Suprapubic skin (tissue), 4 donors: ENCODE results near the gene DTNBP1. TPM values are rescaled to one million over a fixed set of nuclear protein-coding genes. Genes with fewer than 3 reads are reported as not detected.

Experiments
- DNase-seq, 2 donors: peaks; one replicate each; pipeline ENCODE4 v3.0.0-alpha.2; 2019; ENCODE audit warnings: low spot score in 2 of 2
- H3K27ac ChIP-seq: fragments of 200-600 bp; sonication (generic); one replicate; pipeline ENCODE4 v1.5.1; 2019
- H3K27me3 ChIP-seq: fragments of 200-600 bp; sonication (generic); one replicate; pipeline ENCODE4 v1.5.1; 2019
- H3K36me3 ChIP-seq: fragments of 200-600 bp; sonication (generic); one replicate; pipeline ENCODE4 v1.5.1; 2019
- H3K4me1 ChIP-seq: fragments of 200-600 bp; sonication (generic); one replicate; pipeline ENCODE4 v1.5.1; 2019
- H3K4me3 ChIP-seq: fragments of 200-600 bp; sonication (generic); one replicate; pipeline ENCODE4 v1.5.1; 2019; ENCODE audit warnings: mild to moderate bottlenecking
- H3K9me3 ChIP-seq: fragments of 200-600 bp; sonication (generic); one replicate; pipeline ENCODE4 v1.5.1; 2019
- EP300 ChIP-seq: sonication (generic); formaldehyde crosslinking; IDR thresholded peaks from one replicate; pipeline ENCODE4 v1.6.1; 2017; ENCODE audit warnings: antibody characterized with exemption
- POLR2A ChIP-seq, 2 donors: fragments of 450-650 bp; IDR thresholded peaks; one replicate each; pipeline ENCODE4 v1.6.1; 2017; ENCODE audit warnings: antibody characterized with exemption in 2 of 2, mild to moderate bottlenecking in 2 of 2, moderate library complexity in 2 of 2
- POLR2AphosphoS5 ChIP-seq, 3 donors: sonication (generic); formaldehyde crosslinking; IDR thresholded peaks; one replicate each; pipeline ENCODE4 v1.6.1; 2017; ENCODE audit warnings: antibody characterized with exemption in 3 of 3
- WGBS: methylation state at CpG from one replicate; pipeline ENCODE4 v1.1.5; 2018; 5-methylcytosine and 5-hydroxymethylcytosine counted together
- total RNA-seq, 4 donors: library from RNA; depleted of rRNA; stranded (reverse); fragments of >200 nt; gene quantifications; one replicate each; pipeline ENCODE4 v1.1.0, GENCODE V29; 2016
- TF ChIP-seq, protein P1 (sequence below), 2 donors: fragments of 200-600 bp in 1 of 2; fragments of 450-650 bp in 1 of 2; sonication (generic) in 1 of 2; IDR thresholded peaks; one replicate each; pipeline ENCODE4 v1.5.1; 2016 to 2019; ENCODE audit warnings: antibody characterized with exemption in 2 of 2, mild to moderate bottlenecking in 1 of 2, moderate library complexity in 1 of 2

Gene DTNBP1
- total RNA-seq, 4 donors from 2014 or later = 12.7 to 17.1 (median 16.4) TPM

- no peaks in the 10 kb centered on the region for H3K27me3 ChIP-seq
- no peak overlapping the region for H3K27ac ChIP-seq
- no peak overlapping the region for H3K4me3 ChIP-seq
- TF ChIP-seq, protein P1, sequence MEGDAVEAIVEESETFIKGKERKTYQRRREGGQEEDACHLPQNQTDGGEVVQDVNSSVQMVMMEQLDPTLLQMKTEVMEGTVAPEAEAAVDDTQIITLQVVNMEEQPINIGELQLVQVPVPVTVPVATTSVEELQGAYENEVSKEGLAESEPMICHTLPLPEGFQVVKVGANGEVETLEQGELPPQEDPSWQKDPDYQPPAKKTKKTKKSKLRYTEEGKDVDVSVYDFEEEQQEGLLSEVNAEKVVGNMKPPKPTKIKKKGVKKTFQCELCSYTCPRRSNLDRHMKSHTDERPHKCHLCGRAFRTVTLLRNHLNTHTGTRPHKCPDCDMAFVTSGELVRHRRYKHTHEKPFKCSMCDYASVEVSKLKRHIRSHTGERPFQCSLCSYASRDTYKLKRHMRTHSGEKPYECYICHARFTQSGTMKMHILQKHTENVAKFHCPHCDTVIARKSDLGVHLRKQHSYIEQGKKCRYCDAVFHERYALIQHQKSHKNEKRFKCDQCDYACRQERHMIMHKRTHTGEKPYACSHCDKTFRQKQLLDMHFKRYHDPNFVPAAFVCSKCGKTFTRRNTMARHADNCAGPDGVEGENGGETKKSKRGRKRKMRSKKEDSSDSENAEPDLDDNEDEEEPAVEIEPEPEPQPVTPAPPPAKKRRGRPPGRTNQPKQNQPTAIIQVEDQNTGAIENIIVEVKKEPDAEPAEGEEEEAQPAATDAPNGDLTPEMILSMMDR (IDR thresholded peaks at IDR 0.05) = no peak
- TF ChIP-seq POLR2AphosphoS5 (IDR thresholded peaks at IDR 0.05) (no peak), POLR2A (IDR thresholded peaks at IDR 0.05) (no peak), EP300 (no peak)
- DNase-seq = no peak
- H3K4me1 ChIP-seq = peaks cover 39% of the 10 kb centered on the region
- H3K36me3 ChIP-seq = peaks cover 18% of the 10 kb centered on the region
- no peaks in the 10 kb centered on the region for H3K9me3 ChIP-seq
- 86% methylated on average over 9 of the region's 9 CpGs for WGBS
Observed at GRCh38 chr6:15493437-15494168, 169.2 kb downstream of the DTNBP1 start.

GRCh38 chr6:15491986-15492269 is 170.9 kb downstream of the DTNBP1 start:
- H3K4me3 ChIP-seq = no peak overlapping the region
- peaks cover 30% of the 10 kb centered on the region for H3K36me3 ChIP-seq
- peaks cover 36% of the 10 kb centered on the region for H3K4me1 ChIP-seq
- H3K27me3 ChIP-seq = no peaks in the 10 kb centered on the region
- no peak for TF ChIP-seq POLR2AphosphoS5 (IDR thresholded peaks at IDR 0.05)
- TF ChIP-seq, protein P1 (IDR thresholded peaks at IDR 0.05) = no peak
- TF ChIP-seq EP300 = no peak
- TF ChIP-seq POLR2A (IDR thresholded peaks at IDR 0.05) = no peak
- 70% methylated on average over 5 of the region's 5 CpGs for WGBS
- H3K9me3 ChIP-seq = no peaks in the 10 kb centered on the region
- no peak for DNase-seq
- H3K27ac ChIP-seq = no peak overlapping the region

DNA sequence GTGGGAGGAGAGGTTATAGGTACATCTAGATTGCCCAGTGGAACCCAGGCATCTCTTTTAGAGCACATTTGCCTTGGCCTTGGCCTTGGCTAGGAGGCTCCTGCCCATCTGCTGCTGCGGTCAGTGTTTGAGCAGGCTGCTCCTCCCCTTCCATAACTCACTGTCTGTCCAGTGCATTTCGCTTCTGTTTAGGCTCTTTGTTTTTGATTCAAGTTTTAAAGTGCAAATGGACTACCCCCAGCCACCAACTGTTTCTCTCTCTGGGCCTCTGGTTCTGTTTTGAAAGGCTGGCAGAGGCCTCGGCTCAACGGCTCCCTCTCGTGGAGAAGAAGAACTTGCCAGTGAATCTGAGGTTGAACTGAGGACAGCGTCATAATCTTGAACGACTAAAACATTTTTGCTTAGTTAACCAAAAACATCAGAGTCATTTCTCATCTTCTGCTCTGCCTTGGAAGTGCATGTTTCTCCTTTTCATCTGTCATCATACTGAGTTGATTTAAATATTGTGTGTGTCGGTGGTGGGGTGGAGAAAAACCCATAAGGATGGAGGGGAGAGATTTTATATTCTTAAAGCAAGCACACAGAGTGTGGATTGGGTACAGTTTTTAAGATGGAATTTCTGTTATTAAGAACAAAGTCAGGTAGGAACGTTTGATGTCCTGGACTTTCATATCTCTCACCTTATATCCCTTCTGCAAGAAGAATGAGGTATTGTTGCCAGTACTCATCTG is 171.4 kb downstream of the DTNBP1 start:
- Histone ChIP-seq H3K36me3 (peaks cover 25% of the 10 kb centered on the region), H3K4me1 (peaks cover 36% of the 10 kb centered on the region), H3K9me3 (no peaks in the 10 kb centered on the region), H3K27ac (peak overlapping the region; percentile 11), H3K4me3 (no peak overlapping the region), H3K27me3 (no peaks in the 10 kb centered on the region)
- no peak for TF ChIP-seq POLR2A (IDR thresholded peaks at IDR 0.05)
- TF ChIP-seq, protein P1 (IDR thresholded peaks at IDR 0.05) = peak; percentile 86 to 92
- DNase-seq = peak in 1 of 2 donors; percentile 85
- 17% methylated on average over 9 of the region's 9 CpGs for WGBS

DNA sequence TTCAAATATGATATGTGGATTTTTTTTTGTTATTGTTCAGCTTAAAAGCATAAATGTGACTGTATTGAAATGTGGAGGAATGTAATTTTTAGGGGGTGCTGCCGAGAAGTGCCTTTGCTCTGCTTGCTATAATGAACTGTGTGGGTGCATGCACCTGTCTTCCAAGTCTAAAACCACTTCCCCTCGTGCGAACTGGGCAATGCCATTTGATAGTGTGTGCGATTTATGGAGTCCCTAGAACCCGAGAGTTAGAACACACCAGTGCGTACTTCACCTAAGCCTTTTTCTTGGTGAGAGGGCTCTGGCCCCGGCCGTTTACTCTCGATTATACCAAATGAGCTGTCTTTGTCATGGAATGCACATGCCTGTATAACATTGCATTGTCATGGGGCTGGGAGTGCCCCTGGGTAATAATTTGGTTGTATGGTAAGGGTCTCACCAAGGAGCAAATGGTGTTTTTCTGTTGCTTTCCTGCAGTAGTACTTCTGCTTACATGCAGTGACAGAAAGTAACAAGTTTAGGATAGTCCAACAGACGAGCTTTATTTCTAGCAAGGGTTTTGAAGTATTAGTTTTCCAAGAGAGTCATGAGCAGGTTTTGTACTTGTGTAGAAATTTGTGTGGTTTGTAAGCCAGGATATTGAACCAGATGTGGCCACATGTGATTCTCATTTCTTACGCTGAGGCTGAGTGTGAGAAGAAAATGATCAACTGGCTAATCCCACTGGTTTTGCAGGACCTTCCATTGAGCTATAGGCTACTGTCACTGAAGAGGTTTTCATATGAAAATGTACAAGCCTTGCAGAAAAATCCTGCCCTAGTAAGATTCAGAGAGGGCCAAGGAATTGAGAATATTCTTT is 172.4 kb downstream of the DTNBP1 start:
- no peaks in the 10 kb centered on the region for H3K9me3 ChIP-seq
- no peaks in the 10 kb centered on the region for H3K27me3 ChIP-seq
- peaks cover 18% of the 10 kb centered on the region for H3K36me3 ChIP-seq
- WGBS = 80% methylated on average over 11 of the region's 11 CpGs
- no peak overlapping the region for H3K4me3 ChIP-seq
- H3K4me1 ChIP-seq = peaks cover 31% of the 10 kb centered on the region
- DNase-seq = no peak
- TF ChIP-seq, protein P1 (IDR thresholded peaks at IDR 0.05) = no peak
- TF ChIP-seq EP300 (no peak), POLR2AphosphoS5 (IDR thresholded peaks at IDR 0.05) (no peak), POLR2A (IDR thresholded peaks at IDR 0.05) (no peak)
- peak overlapping the region; percentile 11 for H3K27ac ChIP-seq
